Testis (tissue), 3 donors: Measurements from ENCODE around the gene ALPK3. TPM values are rescaled to one million over a fixed set of nuclear protein-coding genes. Genes with fewer than 3 reads are reported as not detected.
A peak's percentile ranks its signal among the peaks of the same experiment; 100 is the strongest.
"Not testable (repeated sequence)": the region's sequence is repeated elsewhere in the genome, so short reads cannot be mapped to it uniquely, and the experiment has no call there.

ENCODE experiments used
- DNase-seq: peaks from one replicate; pipeline ENCODE4 v3.0.0-alpha.2; 2019
- H3K27ac ChIP-seq, 2 donors: fragments of 200-600 bp; sonication (generic); one replicate each; pipeline ENCODE4 v1.5.1; 2019
- H3K27me3 ChIP-seq: fragments of 200-600 bp; sonication (generic); one replicate; pipeline ENCODE4 v1.5.1; 2019
- H3K36me3 ChIP-seq: fragments of 200-600 bp; sonication (generic); one replicate; pipeline ENCODE4 v1.5.1; 2017; ENCODE audit warnings: low read depth; ENCODE audit errors: missing control alignments
- H3K4me1 ChIP-seq: fragments of 200-600 bp; sonication (generic); one replicate; pipeline ENCODE4 v1.5.1; 2019
- H3K4me3 ChIP-seq, 2 donors: fragments of 200-600 bp; sonication (generic); one replicate each; pipeline ENCODE4 v1.5.1; 2017 to 2019
- H3K9me3 ChIP-seq: fragments of 200-600 bp; sonication (generic); one replicate; pipeline ENCODE4 v1.5.1; 2017
- POLR2A ChIP-seq: fragments of 450-650 bp; IDR thresholded peaks from one replicate; pipeline ENCODE4 v1.6.1; 2017; ENCODE audit warnings: antibody characterized with exemption, mild to moderate bottlenecking, moderate library complexity
- WGBS, 2 donors: methylation state at CpG; one replicate each; pipeline ENCODE4 v1.1.5; 2018; 5-methylcytosine and 5-hydroxymethylcytosine counted together
- intact Hi-C: fragments of 100-400 bp; cut with DNase I; formaldehyde crosslinking; loops from one replicate; pipeline ENCODE4 v1.15.1; 2023; ENCODE audit warnings: low total_unique reads
- polyA plus RNA-seq: library from polyadenylated mRNA; stranded (reverse); fragments of 350-450 nt; fragmentation: Illumina TruSeq; extraction: RNeasy Lipid Tissue Mini Kit (QIAGEN cat#74804); gene quantifications from one replicate; pipeline ENCODE4 v1.2.3, GENCODE V29; 2014; ENCODE audit warnings: low read depth, low replicate concordance; ENCODE audit not compliant: insufficient read depth
- total RNA-seq, 2 donors: library from RNA; depleted of rRNA; stranded (reverse); fragments of >200 nt; gene quantifications; one replicate each; pipeline ENCODE4 v1.2.3, GENCODE V29; 2016
- TF ChIP-seq, protein P1 (sequence below), 3 experiments: fragments of 450-650 bp in 2 of 3; fragments of 200-600 bp in 1 of 3; sonication (generic) in 1 of 3; IDR thresholded peaks; one replicate each; pipeline ENCODE4 v1.5.1; 2016 to 2019; ENCODE audit warnings: antibody characterized with exemption in 3 of 3, mild to moderate bottlenecking in 2 of 3, moderate library complexity in 1 of 3

ALPK3 gene
- total and polyA plus RNA-seq, 3 donors from 2014 or later = 3.0 to 5.0 (median 4.1) TPM

DNA sequence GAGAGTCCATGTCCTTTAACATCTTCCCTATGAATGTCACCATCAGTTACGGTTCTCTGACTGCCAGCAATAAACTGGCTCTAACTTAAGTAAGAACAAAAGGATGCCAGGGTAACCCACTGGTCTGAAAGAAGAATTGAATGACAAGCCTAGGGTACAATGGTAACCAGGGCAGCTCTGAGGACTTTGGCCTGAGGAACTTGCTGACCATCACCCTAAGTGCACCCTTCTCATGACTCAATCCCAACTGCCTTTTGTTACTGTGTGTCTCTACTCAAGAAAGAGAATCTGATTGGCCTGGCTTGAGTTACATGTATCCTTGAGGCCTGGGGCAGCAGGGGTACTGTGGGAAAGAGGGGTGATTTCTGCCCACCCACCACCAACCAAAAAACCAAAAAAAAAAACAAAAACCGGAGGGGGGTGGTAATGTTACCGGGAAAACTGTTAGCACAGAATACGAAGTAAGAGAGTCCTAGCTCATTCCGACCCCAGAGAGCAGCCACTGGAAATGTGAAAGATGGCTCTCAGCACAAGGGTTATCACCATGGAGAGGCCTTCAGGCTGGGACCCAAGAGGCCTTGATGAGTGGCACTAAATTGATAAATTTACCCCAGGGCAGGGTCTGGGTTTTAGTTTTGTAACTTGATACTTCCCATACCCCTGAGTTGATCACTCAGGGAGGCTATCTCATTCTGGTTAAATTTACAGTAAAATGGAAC, 58.0 kb downstream of the ALPK3 start:
- H3K4me1 ChIP-seq = no peaks in the 10 kb centered on the region
- no peaks in the 10 kb centered on the region for H3K36me3 ChIP-seq
- no peaks in the 10 kb centered on the region for H3K9me3 ChIP-seq
- H3K27me3 ChIP-seq = no peaks in the 10 kb centered on the region
- intact Hi-C loops = no loop called here
- no peak for DNase-seq
- TF ChIP-seq POLR2A = no peak
- TF ChIP-seq, protein P1, sequence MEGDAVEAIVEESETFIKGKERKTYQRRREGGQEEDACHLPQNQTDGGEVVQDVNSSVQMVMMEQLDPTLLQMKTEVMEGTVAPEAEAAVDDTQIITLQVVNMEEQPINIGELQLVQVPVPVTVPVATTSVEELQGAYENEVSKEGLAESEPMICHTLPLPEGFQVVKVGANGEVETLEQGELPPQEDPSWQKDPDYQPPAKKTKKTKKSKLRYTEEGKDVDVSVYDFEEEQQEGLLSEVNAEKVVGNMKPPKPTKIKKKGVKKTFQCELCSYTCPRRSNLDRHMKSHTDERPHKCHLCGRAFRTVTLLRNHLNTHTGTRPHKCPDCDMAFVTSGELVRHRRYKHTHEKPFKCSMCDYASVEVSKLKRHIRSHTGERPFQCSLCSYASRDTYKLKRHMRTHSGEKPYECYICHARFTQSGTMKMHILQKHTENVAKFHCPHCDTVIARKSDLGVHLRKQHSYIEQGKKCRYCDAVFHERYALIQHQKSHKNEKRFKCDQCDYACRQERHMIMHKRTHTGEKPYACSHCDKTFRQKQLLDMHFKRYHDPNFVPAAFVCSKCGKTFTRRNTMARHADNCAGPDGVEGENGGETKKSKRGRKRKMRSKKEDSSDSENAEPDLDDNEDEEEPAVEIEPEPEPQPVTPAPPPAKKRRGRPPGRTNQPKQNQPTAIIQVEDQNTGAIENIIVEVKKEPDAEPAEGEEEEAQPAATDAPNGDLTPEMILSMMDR (IDR thresholded peaks at IDR 0.05) = no peak
- no peak overlapping the region for H3K27ac ChIP-seq
- H3K4me3 ChIP-seq = no peak overlapping the region
- WGBS, 2 donors = 84 to 85% methylated on average over 5 of the region's 5 CpGs

GRCh38 chr15:84876269-84876668, 59.1 kb downstream of the ALPK3 start:
- H3K27ac ChIP-seq = no peak overlapping the region
- H3K9me3 ChIP-seq = no peaks in the 10 kb centered on the region
- H3K36me3 ChIP-seq = no peaks in the 10 kb centered on the region
- H3K27me3 ChIP-seq = no peaks in the 10 kb centered on the region
- no peaks in the 10 kb centered on the region for H3K4me1 ChIP-seq
- H3K4me3 ChIP-seq = no peak overlapping the region
- TF ChIP-seq, protein P1 (IDR thresholded peaks at IDR 0.05) = no peak
- no peak for TF ChIP-seq POLR2A
- intact Hi-C loops = no loop called here
- no peak for DNase-seq

DNA sequence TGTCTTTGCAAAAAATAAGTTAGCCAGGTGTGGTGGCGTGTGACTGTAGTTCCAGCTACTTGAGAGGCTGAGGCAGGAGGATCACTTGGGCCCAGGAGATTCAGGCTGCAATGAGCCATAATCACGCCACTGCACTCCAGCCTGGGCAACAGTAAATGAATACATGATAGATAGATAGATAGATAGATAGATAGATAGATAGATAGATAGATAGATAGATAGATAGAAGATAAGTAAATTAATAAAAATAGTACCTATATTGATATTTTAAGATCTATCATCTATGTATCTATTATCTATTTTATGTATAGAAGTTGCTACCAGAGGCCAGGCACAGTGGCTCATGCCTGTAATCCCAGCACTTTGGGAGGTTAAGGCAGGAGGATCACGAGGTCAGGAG, 60.5 kb downstream of the ALPK3 start:
- WGBS, 2 donors = 86 to 95% methylated on average over 3 of the region's 3 CpGs
- H3K27ac ChIP-seq, H3K27me3 ChIP-seq, H3K36me3 ChIP-seq, DNase-seq, H3K9me3 ChIP-seq, intact Hi-C loops, H3K4me3 ChIP-seq, H3K4me1 ChIP-seq: not testable (repeated sequence)

DNA sequence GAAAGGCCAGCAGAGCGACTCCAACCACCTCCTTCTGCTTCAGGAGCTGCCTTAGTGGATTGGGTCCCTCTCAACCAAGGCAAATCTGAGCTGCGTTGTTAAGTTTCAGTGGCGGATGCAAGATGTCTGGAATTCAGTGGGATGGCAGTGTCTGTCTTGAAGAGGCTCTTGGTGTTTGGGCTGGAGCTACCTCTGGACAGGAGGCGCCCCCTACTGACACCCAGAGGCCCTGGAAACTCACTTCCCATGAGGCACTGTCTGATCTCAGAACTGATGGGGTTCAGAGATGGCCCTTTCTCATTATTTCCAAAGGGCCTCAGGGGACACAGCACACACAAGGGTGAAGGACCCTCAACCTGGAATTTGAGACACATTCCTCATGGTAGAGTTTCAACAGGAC, 61.3 kb downstream of the ALPK3 start:
- WGBS, 2 donors = 63 to 69% methylated on average over 2 to 4 of the region's 4 CpGs
- H3K9me3 ChIP-seq = no peaks in the 10 kb centered on the region
- TF ChIP-seq POLR2A = no peak
- TF ChIP-seq, protein P1 (IDR thresholded peaks at IDR 0.05) = peak; percentile 22 to 58 (median 45)
- H3K27ac ChIP-seq = no peak overlapping the region
- H3K4me3 ChIP-seq = no peak overlapping the region
- no peaks in the 10 kb centered on the region for H3K4me1 ChIP-seq
- H3K27me3 ChIP-seq = no peaks in the 10 kb centered on the region
- DNase-seq = peak; percentile 88
- intact Hi-C loops = no loop called here
- H3K36me3 ChIP-seq = no peaks in the 10 kb centered on the region

- Histone ChIP-seq H3K27ac (no peak overlapping the region), H3K4me3 (no peak overlapping the region), H3K36me3 (no peaks in the 10 kb centered on the region), H3K4me1 (no peaks in the 10 kb centered on the region), H3K9me3 (no peaks in the 10 kb centered on the region), H3K27me3 (no peaks in the 10 kb centered on the region)
- intact Hi-C loops = no loop called here
- DNase-seq = no peak
- 82 to 98% methylated on average over 11 of the region's 11 CpGs for WGBS, 2 donors
- TF ChIP-seq POLR2A = no peak
- TF ChIP-seq, protein P1 (IDR thresholded peaks at IDR 0.05) = no peak
Observed at GRCh38 chr15:84879088-84879780, 62.1 kb downstream of the ALPK3 start.
